GM13976 (cell line): ENCODE measurements around the gene UNC80.

Source experiments
- DNase-seq: peaks from one replicate; pipeline ENCODE4 v3.0.0; 2012; ENCODE audit warnings: low spot score
- CTCF ChIP-seq: IDR thresholded peaks from 2 replicates; pipeline ENCODE4 v1.5.1; 2012; ENCODE audit warnings: borderline replicate concordance, mild to moderate bottlenecking; ENCODE audit not compliant: insufficient read depth; ENCODE audit errors: extremely low read depth, missing control alignments, control extremely low read depth
- in situ Hi-C: fragments of 300-500 bp; cut with MboI; formaldehyde crosslinking; loops from one replicate; pipeline ENCODE4 v1.12.0; 2022; ENCODE audit warnings: low sequenced_read_pairs, mixed read lengths, inconsistent platforms; ENCODE audit not compliant: unreplicated experiment

The UNC80 gene

GRCh38 chr2:209823484-209823883 lies 51.9 kb downstream of the UNC80 start:
- TF ChIP-seq CTCF: no peak
- no peak for DNase-seq
- in situ Hi-C loops: no loop called here

- DNase-seq: no peak
- in situ Hi-C loops: no loop called here
- no peak for TF ChIP-seq CTCF
Observed at GRCh38 chr2:209824391-209824790, 52.8 kb downstream of the UNC80 start.

GRCh38 chr2:209830722-209831465 lies 59.3 kb downstream of the UNC80 start:
- DNase-seq: no peak
- in situ Hi-C loops: no loop called here
- TF ChIP-seq CTCF: no peak

GRCh38 chr2:209834767-209835166 lies 63.1 kb downstream of the UNC80 start:
- in situ Hi-C loops: no loop called here
- TF ChIP-seq CTCF: no peak
- DNase-seq: no peak

- in situ Hi-C loops: no loop called here
- no peak for DNase-seq
- TF ChIP-seq CTCF: no peak
Observed at GRCh38 chr2:209840434-209840833, 68.8 kb downstream of the UNC80 start.

GRCh38 chr2:209845666-209846065 lies 74.0 kb downstream of the UNC80 start:
- in situ Hi-C loops: no loop called here
- TF ChIP-seq CTCF: no peak
- DNase-seq: no peak

- in situ Hi-C loops: no loop called here
- DNase-seq: no peak
- no peak for TF ChIP-seq CTCF
Observed at GRCh38 chr2:209864716-209865295, 93.2 kb downstream of the UNC80 start.
